GM12874 (cell line): Measurements from ENCODE around the gene SPATA3.

Experiments used
- CTCF ChIP-seq: IDR thresholded peaks from 2 replicates; pipeline ENCODE4 v1.5.1; 2011; ENCODE audit warnings: low read depth, mild to moderate bottlenecking, control low read depth, low read length, moderate library complexity; ENCODE audit not compliant: insufficient read depth

SPATA3 gene

DNA sequence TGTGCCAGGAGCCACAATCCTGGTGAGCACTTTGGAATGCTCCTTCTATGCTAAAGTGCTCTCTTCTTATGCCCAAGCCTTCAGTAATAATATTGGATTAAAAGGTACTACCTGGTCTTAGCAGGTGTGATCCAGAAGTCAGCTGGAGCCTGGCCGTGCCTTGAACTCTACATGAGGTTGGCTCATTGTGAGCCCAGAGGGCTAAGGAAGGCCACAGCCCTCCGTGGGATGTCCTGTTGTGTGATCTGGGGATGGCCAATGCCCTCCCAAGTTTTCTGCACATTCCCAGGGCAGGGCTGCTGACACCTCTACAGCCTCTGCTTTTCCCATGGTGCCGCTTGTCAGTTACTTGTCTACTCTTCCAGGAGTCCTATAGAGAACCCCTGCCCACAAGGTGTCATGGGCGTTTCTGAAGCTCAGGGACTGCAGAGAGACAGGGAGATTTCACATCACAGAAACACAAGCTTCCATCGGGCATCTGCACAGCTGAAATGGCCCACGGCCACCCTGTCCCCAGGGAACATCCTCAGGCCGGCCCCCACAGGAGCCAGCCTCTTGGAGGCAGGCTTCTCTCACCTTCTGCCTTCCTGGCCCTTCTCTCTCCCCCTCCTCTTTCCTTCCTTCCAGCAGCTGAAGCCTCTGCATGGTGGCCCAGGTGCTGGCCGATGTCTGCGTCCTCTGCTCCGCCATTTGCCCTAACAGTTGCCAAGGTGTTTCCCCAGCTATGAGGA is 43.5 kb upstream of the SPATA3 start:
- TF ChIP-seq CTCF: no peak

- no peak for TF ChIP-seq CTCF
These were observed 42.1 kb upstream of the SPATA3 start for GRCh38 chr2:230953845-230954244.

GRCh38 chr2:230954746-230955145 is 41.2 kb upstream of the SPATA3 start:
- TF ChIP-seq CTCF: no peak

GRCh38 chr2:230955163-230955737 is 40.7 kb upstream of the SPATA3 start:
- no peak for TF ChIP-seq CTCF

- TF ChIP-seq CTCF: no peak
These were observed 38.8 kb upstream of the SPATA3 start for GRCh38 chr2:230956827-230957755.

DNA sequence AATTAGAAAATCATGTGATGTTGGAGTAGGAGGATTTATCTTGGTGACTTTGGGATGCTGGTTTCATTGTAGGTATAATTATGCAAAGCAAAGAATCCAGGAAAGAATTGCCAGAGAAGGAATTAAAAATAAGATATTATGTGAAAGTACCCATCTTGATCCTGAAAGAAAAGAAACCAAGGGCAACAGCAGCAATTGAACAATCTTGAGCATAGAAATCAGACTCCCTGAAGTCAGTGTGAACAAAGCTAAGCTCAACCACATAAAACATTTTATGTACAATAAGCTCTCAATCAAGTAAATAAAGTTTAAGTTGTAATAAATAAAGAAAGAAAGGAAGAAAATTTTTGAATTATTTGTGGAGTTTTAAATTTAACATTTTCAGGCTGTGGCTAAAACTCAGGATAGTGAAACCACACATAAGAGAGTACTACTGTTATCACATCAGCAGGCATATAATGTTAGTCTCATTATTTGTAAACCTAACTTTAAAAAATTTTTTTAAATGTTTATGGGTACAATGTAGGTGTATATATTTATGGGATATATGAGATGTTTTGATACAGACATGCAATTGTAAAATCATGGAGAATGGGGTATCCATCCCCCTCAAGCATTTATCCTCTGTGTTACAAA is 38.0 kb upstream of the SPATA3 start:
- TF ChIP-seq CTCF: no peak
